Adrenal gland (tissue), 12 donors: ENCODE measurements around the gene BBX. TPM values are rescaled to one million over a fixed set of nuclear protein-coding genes. Genes with fewer than 3 reads are reported as not detected.

Experiments used
- DNase-seq, 7 donors: peaks; one replicate each; pipeline ENCODE4 v3.0.0-alpha.2; 2019 to 2020
- H3K27ac ChIP-seq, 5 donors: fragments of 200-600 bp; sonication (generic) in 4 of 5; 1 replicate in 3 of 5; 2 replicates in 2 of 5; pipeline versions ENCODE4 v1.5.1 to v1.8.0; 2016 to 2020; ENCODE audit warnings: mild to moderate bottlenecking in 1 of 5
- H3K27me3 ChIP-seq: fragments of 200-600 bp; 2 replicates; pipeline ENCODE4 v1.8.0; 2021
- H3K36me3 ChIP-seq, 2 donors: fragments of 200-600 bp; replicated peaks in 1 of 2; 1 replicate in 1 of 2; 2 replicates in 1 of 2; pipeline versions ENCODE4 v1.5.1 to v1.8.0; 2018 to 2022
- H3K4me1 ChIP-seq, 2 donors: fragments of 200-600 bp; replicated peaks in 1 of 2; 1 replicate in 1 of 2; 2 replicates in 1 of 2; pipeline versions ENCODE4 v1.5.1 to v1.8.0; 2018 to 2021
- H3K4me3 ChIP-seq, 4 donors: fragments of 200-600 bp; sonication (generic) in 3 of 4; one replicate each; pipeline ENCODE4 v1.5.1; 2016 to 2018
- H3K9me3 ChIP-seq, 3 donors: fragments of 200-600 bp; sonication (generic) in 1 of 3; replicated peaks in 1 of 3; 1 replicate in 2 of 3; 2 replicates in 1 of 3; pipeline versions ENCODE4 v1.5.1 to v1.8.0; 2016 to 2021
- CTCF ChIP-seq, 6 experiments: fragments of 450-650 bp in 4 of 6; fragments of 200-600 bp in 2 of 6; sonication (generic) in 1 of 6; IDR thresholded peaks; 1 replicate in 5 of 6; 2 replicates in 1 of 6; pipeline versions ENCODE4 v1.5.1 to v1.8.0; 2016 to 2021; ENCODE audit warnings: antibody characterized with exemption in 6 of 6, mild to moderate bottlenecking in 2 of 6, moderate library complexity in 1 of 6
- POLR2A ChIP-seq, 2 donors: fragments of 450-650 bp; IDR thresholded peaks; one replicate each; pipeline ENCODE4 v1.6.1; 2017; ENCODE audit warnings: antibody characterized with exemption in 2 of 2, mild to moderate bottlenecking in 2 of 2, moderate library complexity in 1 of 2
- WGBS, 4 donors: extraction: QIAGEN DNeasy Blood & Tissue Kit in 2 of 4; methylation state at CpG; one replicate each; pipeline versions ENCODE4 v1.1.5 to v1.1.7; 2013 to 2017; 5-methylcytosine and 5-hydroxymethylcytosine counted together
- intact Hi-C, 2 donors: fragments of 100-400 bp; cut with DNase I; formaldehyde crosslinking; loops; one replicate each; pipeline versions ENCODE4 v1.14.1 to v1.15.0; 2022 to 2023
- polyA plus RNA-seq, 3 donors: library from polyadenylated mRNA; stranded (reverse); fragments of 200-250 nt in 2 of 3; fragments of 350-450 nt in 1 of 3; fragmentation: Illumina TruSeq in 1 of 3; extraction: RNeasy Lipid Tissue Mini Kit (QIAGEN cat#74804) in 1 of 3; gene quantifications; one replicate each; pipeline ENCODE4 v1.2.3, GENCODE V29; 2013 to 2014
- total RNA-seq, 9 donors: library from RNA; depleted of rRNA in 4 of 9; stranded (reverse); fragments of >200 nt in 4 of 9; fragments of 120-200 nt in 1 of 9; fragmentation: NEBNext Ultra II Directional in 1 of 9; extraction: Animal tissue kit (Norgen Biotek cat#: 25700) in 1 of 9; gene quantifications; one replicate each; pipeline versions ENCODE4 v1.1.0 to v1.2.4, GENCODE V29; 2013 to 2023
- donor health status: healthy with polysubstance abuse.
- donor health status: Bipolar disorder and iron deficiency.
- donor health status: DM: yes; HTN: yes; CAD: no.
- donor health status: DM: no; HTN: no; CAD: no.
- donor health status: DM: no; HTN: no; CAD: no.
- donor health status: DM: yes; HTN: yes; CAD: no.

The BBX gene
- total and polyA plus RNA-seq, 12 donors: 12.8 to 208 (median 116) TPM

GRCh38 chr3:107740992-107741896, 218.5 kb downstream of the BBX start:
- H3K27ac ChIP-seq: no peak overlapping the region
- H3K9me3 ChIP-seq: no peaks in the 10 kb centered on the region
- peaks cover 0 to 4% of the 10 kb centered on the region in 2 donors for H3K4me1 ChIP-seq
- WGBS, 4 donors: 38 to 45% (median 44%) methylated on average over 6 of the region's 6 CpGs
- H3K27me3 ChIP-seq: no peaks in the 10 kb centered on the region
- H3K4me3 ChIP-seq: no peak overlapping the region
- no peaks in the 10 kb centered on the region for H3K36me3 ChIP-seq
- DNase-seq: no peak
- TF ChIP-seq POLR2A (IDR thresholded peaks at IDR 0.05) (no peak), CTCF (IDR thresholded peaks at IDR 0.05) (peak; percentile 34 to 80 (median 62))
- intact Hi-C loops: loop anchor here in 1 of 2 donors (5.0 to 10.0 kb wide), 2 partner anchors 64 to 166 kb away; no protein-coding TSS in a partner anchor

GRCh38 chr3:107745354-107745753, 222.6 kb downstream of the BBX start:
- 93 to 98% (median 95%) methylated on average over 4 of the region's 4 CpGs for WGBS, 4 donors
- Histone ChIP-seq H3K9me3 (no peaks in the 10 kb centered on the region), H3K27ac (no peak overlapping the region), H3K4me3 (no peak overlapping the region), H3K27me3 (no peaks in the 10 kb centered on the region), H3K4me1 (peaks cover 4 to 20% of the 10 kb centered on the region in 2 donors), H3K36me3 (no peaks in the 10 kb centered on the region)
- intact Hi-C loops: loop anchor here in 1 of 2 donors (10.0 kb wide), 1 partner anchor 171 kb away; no protein-coding TSS in a partner anchor
- TF ChIP-seq POLR2A (IDR thresholded peaks at IDR 0.05) (no peak), CTCF (IDR thresholded peaks at IDR 0.05) (no peak)
- no peak for DNase-seq

GRCh38 chr3:107752202-107752990, 229.6 kb downstream of the BBX start:
- intact Hi-C loops: loop anchor here (10.0 kb wide), 2 partner anchors 92 to 172 kb away; no protein-coding TSS in a partner anchor
- Histone ChIP-seq H3K36me3 (no peaks in the 10 kb centered on the region), H3K9me3 (no peaks in the 10 kb centered on the region), H3K4me3 (no peak overlapping the region), H3K4me1 (peaks cover 0 to 19% of the 10 kb centered on the region in 2 donors), H3K27me3 (no peaks in the 10 kb centered on the region), H3K27ac (no peak overlapping the region)
- 87 to 96% (median 89%) methylated on average over 3 of the region's 3 CpGs for WGBS, 4 donors
- peak in 1 of 7 donors; percentile 7 for DNase-seq
- no peak for TF ChIP-seq POLR2A (IDR thresholded peaks at IDR 0.05)
- TF ChIP-seq CTCF (IDR thresholded peaks at IDR 0.05): peak in 4 of 6 experiments; percentile 15 to 27 (median 22)

GRCh38 chr3:107753494-107753893, 230.7 kb downstream of the BBX start:
- no peak overlapping the region for H3K27ac ChIP-seq
- H3K9me3 ChIP-seq: no peaks in the 10 kb centered on the region
- no peak overlapping the region for H3K4me3 ChIP-seq
- intact Hi-C loops: loop anchor here (10.0 kb wide), 2 partner anchors 91 to 171 kb away; no protein-coding TSS in a partner anchor
- 23 to 37% (median 29%) methylated on average over 2 of the region's 2 CpGs for WGBS, 4 donors
- peak; percentile 39 to 75 (median 52) for DNase-seq
- no peaks in the 10 kb centered on the region for H3K27me3 ChIP-seq
- H3K36me3 ChIP-seq: no peaks in the 10 kb centered on the region
- peaks cover under 1 to 8% of the 10 kb centered on the region in 2 donors for H3K4me1 ChIP-seq
- no peak for TF ChIP-seq POLR2A (IDR thresholded peaks at IDR 0.05)
- TF ChIP-seq CTCF (IDR thresholded peaks at IDR 0.05): peak; percentile 39 to 69 (median 62)
